ENCODE data around the gene PDXP. TPM values are rescaled to one million over a fixed set of nuclear protein-coding genes. Genes with fewer than 3 reads are reported as not detected.

The PDXP gene
- total and polyA plus RNA-seq, 2 of the 13 experiments (the other 11 are each of a cell fraction or from before 2014, with no cell fraction given): 58.2 to 70.6 TPM

DNA sequence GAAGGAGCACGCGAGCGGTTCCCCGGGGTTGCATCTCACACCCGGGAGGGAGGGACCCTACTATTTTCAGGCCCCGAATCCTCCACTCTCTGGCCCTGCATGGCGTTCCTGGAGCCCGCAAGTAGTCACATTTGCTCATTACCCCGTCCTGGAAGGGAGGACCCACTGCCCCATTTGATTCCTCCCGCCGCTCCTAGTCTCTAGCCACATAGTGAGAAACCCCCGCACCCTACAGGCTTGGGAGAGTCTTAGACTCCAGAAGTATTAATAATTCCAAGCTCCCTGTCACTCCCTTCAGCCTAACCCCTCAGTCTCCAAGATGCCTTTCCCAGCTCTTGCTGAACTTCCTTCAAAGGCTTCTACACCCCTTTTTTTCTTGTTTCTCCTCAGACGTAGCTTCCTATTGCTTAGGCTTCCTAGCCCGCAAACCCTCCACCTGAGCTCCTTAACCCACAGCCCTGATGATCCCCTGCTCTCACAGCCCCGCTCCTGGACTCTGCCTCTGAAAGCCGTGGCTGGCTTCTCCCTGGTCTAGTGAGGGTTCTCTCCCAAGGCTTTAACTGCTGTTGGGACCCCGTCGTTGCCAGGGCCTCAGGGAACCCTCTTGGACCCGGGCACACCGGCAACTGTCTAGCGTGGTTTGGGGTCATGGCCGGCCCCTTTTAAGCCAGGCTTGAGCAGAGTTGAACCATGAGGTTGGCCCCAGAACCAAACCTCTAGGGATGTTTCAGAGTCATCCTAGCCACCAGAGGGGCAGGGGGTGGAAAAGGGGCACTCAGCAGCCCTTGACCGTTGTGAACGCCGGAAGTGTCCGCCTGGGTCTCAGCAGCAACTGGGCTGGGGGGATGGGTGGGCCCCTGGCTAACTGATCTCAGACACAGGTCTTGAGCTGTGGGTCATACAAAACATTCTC is 49.0 kb upstream of the PDXP start (continued):
- TF ChIP-seq, protein P1, sequence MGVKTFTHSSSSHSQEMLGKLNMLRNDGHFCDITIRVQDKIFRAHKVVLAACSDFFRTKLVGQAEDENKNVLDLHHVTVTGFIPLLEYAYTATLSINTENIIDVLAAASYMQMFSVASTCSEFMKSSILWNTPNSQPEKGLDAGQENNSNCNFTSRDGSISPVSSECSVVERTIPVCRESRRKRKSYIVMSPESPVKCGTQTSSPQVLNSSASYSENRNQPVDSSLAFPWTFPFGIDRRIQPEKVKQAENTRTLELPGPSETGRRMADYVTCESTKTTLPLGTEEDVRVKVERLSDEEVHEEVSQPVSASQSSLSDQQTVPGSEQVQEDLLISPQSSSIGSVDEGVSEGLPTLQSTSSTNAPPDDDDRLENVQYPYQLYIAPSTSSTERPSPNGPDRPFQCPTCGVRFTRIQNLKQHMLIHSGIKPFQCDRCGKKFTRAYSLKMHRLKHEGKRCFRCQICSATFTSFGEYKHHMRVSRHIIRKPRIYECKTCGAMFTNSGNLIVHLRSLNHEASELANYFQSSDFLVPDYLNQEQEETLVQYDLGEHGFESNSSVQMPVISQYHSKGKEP (CRISPR knock-in tag; IDR thresholded peaks at IDR 0.05): no peak
- TF ChIP-seq, protein P2, sequence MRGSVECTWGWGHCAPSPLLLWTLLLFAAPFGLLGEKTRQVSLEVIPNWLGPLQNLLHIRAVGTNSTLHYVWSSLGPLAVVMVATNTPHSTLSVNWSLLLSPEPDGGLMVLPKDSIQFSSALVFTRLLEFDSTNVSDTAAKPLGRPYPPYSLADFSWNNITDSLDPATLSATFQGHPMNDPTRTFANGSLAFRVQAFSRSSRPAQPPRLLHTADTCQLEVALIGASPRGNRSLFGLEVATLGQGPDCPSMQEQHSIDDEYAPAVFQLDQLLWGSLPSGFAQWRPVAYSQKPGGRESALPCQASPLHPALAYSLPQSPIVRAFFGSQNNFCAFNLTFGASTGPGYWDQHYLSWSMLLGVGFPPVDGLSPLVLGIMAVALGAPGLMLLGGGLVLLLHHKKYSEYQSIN (CRISPR knock-in tag; IDR thresholded peaks at IDR 0.05; ENCODE audit: borderline replicate concordance): no peak
- TF ChIP-seq HMGXB4 (CRISPR knock-in tag; IDR thresholded peaks at IDR 0.05; ENCODE audit: borderline replicate concordance in 1 of 2, low read depth in 1 of 2) (peak in 1 of 2 experiments; percentile 65; a peak in 1 of 4 replicates), ZNF34 (CRISPR knock-in tag; IDR thresholded peaks at IDR 0.05; ENCODE audit: borderline replicate concordance) (no peak), NCOR1 (IDR thresholded peaks at IDR 0.05; ENCODE audit: borderline replicate concordance, low read length) (no peak), HNF1B (CRISPR knock-in tag; IDR thresholded peaks at IDR 0.05) (no peak; the same call in 1 of the 2 replicates), ZXDC (CRISPR knock-in tag; IDR thresholded peaks at IDR 0.05) (0 out of 2 replicates have a peak, but pooled peaks have one; percentile 55), CREB1 (IDR thresholded peaks at IDR 0.05) (no peak), CREB1 (CRISPR knock-in tag; IDR thresholded peaks at IDR 0.05) (no peak), KDM3A (CRISPR knock-in tag; IDR thresholded peaks at IDR 0.05; ENCODE audit: low read depth) (no peak), SIX4 (CRISPR knock-in tag; IDR thresholded peaks at IDR 0.05) (no peak)
- TF ChIP-seq, protein P3, sequence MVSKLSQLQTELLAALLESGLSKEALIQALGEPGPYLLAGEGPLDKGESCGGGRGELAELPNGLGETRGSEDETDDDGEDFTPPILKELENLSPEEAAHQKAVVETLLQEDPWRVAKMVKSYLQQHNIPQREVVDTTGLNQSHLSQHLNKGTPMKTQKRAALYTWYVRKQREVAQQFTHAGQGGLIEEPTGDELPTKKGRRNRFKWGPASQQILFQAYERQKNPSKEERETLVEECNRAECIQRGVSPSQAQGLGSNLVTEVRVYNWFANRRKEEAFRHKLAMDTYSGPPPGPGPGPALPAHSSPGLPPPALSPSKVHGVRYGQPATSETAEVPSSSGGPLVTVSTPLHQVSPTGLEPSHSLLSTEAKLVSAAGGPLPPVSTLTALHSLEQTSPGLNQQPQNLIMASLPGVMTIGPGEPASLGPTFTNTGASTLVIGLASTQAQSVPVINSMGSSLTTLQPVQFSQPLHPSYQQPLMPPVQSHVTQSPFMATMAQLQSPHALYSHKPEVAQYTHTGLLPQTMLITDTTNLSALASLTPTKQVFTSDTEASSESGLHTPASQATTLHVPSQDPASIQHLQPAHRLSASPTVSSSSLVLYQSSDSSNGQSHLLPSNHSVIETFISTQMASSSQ (IDR thresholded peaks at IDR 0.05; ENCODE audit: low read depth): no peak
- TF ChIP-seq, protein P3 (CRISPR knock-in tag; IDR thresholded peaks at IDR 0.05; ENCODE audit: borderline replicate concordance): no peak

All from HepG2 (cell line).